ENCODE measurements around the gene PTP4A2.

PTP4A2 gene

DNA sequence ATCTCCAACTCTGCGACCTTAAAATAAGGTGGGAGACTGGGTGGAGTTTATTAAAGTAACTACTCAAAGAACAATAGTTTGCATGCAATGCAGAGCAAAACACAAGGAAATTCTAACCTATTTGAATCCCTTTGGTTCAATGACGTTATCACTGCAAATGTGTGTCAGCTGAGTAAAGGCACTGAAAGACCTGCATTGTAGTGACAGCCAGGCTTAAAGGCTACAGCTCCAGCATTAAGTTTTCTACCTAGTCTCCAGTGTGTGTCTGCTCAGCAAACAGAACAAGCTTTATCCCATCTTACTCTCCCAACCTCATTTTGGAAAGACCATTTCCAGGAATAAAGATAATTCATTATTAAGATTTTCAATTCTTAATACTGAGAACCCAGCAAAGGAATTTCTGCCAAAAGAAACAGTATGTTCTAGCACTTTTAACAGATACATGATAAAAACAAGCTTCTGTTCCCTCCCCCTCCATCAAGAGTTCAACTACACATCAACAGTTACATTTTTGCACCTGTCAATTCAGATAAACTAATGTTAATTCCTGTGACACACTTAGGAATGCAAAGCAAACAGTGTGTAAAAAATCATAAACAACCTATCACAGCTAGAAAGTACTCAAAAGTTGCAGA is 14.2 kb downstream of the PTP4A2 start:
- no peak for DNase-seq (ENCODE audit: low read depth, low spot score)
- H3K27ac ChIP-seq (ENCODE audit: low read length) = no peak overlapping the region
- WGBS (ENCODE audit: insufficient coverage, insufficient read length) = no CpG with 5 or more reads among the region's 2 CpGs
- H3K27me3 ChIP-seq (ENCODE audit: control insufficient read depth, insufficient read depth, low read length) = no peaks in the 10 kb centered on the region
- H3K36me3 ChIP-seq (ENCODE audit: control insufficient read depth, insufficient read depth, low read length) = no peaks in the 10 kb centered on the region
- H3K4me1 ChIP-seq (ENCODE audit: control insufficient read depth, insufficient read depth, low read length) = peaks cover 2% of the 10 kb centered on the region; the same call in 1 of the 2 replicates
- no peaks in the 10 kb centered on the region for H3K9me3 ChIP-seq (ENCODE audit: control insufficient read depth, insufficient read depth, low read length)
- no peak overlapping the region for H3K4me3 ChIP-seq (ENCODE audit: low read length)

DNA sequence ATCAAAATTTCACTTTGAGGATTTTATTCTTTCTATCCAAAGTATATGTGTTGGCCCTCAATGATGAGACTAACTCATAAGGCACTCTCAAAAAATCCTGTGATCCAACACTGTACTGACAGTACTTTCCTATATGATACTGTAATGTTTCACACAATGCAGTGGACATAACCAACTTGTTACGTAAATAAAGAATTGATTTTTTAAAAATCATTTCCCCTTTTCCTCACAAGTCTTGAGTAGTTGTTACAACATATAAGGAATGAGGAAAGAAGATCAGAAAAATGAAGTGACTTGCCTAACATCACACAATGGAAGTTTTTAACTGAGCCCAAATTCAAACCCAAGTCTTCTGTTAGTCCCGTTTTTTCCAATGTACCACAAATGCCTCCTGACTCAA is 17.2 kb downstream of the PTP4A2 start:
- Histone ChIP-seq H3K4me1 (ENCODE audit: control insufficient read depth, insufficient read depth, low read length) (no peaks in the 10 kb centered on the region), H3K9me3 (ENCODE audit: control insufficient read depth, insufficient read depth, low read length) (no peaks in the 10 kb centered on the region), H3K27me3 (ENCODE audit: control insufficient read depth, insufficient read depth, low read length) (no peaks in the 10 kb centered on the region), H3K36me3 (ENCODE audit: control insufficient read depth, insufficient read depth, low read length) (no peaks in the 10 kb centered on the region; the same call in 1 of the 2 replicates), H3K4me3 (ENCODE audit: low read length) (no peak overlapping the region), H3K27ac (ENCODE audit: low read length) (no peak overlapping the region)
- WGBS (ENCODE audit: insufficient coverage, insufficient read length) = no CpG with 5 or more reads among the region's 2 CpGs
- no peak for DNase-seq (ENCODE audit: low read depth, low spot score)

GRCh38 chr1:31919591-31919990 is 18.6 kb downstream of the PTP4A2 start:
- no CpG with 5 or more reads among the region's 10 CpGs for WGBS (ENCODE audit: insufficient coverage, insufficient read length)
- no peak for DNase-seq (ENCODE audit: low read depth, low spot score)
- Histone ChIP-seq H3K9me3 (ENCODE audit: control insufficient read depth, insufficient read depth, low read length) (no peaks in the 10 kb centered on the region), H3K27me3 (ENCODE audit: control insufficient read depth, insufficient read depth, low read length) (no peaks in the 10 kb centered on the region), H3K27ac (ENCODE audit: low read length) (no peak overlapping the region), H3K4me1 (ENCODE audit: control insufficient read depth, insufficient read depth, low read length) (no peaks in the 10 kb centered on the region), H3K36me3 (ENCODE audit: control insufficient read depth, insufficient read depth, low read length) (no peaks in the 10 kb centered on the region; the same call in 1 of the 2 replicates), H3K4me3 (ENCODE audit: low read length) (no peak overlapping the region)

- H3K36me3 ChIP-seq (ENCODE audit: control insufficient read depth, insufficient read depth, low read length) = peaks cover 2% of the 10 kb centered on the region; the same call in 1 of the 2 replicates
- no peak overlapping the region for H3K27ac ChIP-seq (ENCODE audit: low read length)
- no peaks in the 10 kb centered on the region for H3K4me1 ChIP-seq (ENCODE audit: control insufficient read depth, insufficient read depth, low read length)
- H3K9me3 ChIP-seq (ENCODE audit: control insufficient read depth, insufficient read depth, low read length) = no peaks in the 10 kb centered on the region
- no peak overlapping the region for H3K4me3 ChIP-seq (ENCODE audit: low read length)
- no peak for DNase-seq (ENCODE audit: low read depth, low spot score)
- no peaks in the 10 kb centered on the region for H3K27me3 ChIP-seq (ENCODE audit: control insufficient read depth, insufficient read depth, low read length)
- WGBS (ENCODE audit: insufficient coverage, insufficient read length) = no CpG with 5 or more reads among the region's 4 CpGs
Observed at GRCh38 chr1:31915438-31915837, 22.7 kb downstream of the PTP4A2 start.

DNA sequence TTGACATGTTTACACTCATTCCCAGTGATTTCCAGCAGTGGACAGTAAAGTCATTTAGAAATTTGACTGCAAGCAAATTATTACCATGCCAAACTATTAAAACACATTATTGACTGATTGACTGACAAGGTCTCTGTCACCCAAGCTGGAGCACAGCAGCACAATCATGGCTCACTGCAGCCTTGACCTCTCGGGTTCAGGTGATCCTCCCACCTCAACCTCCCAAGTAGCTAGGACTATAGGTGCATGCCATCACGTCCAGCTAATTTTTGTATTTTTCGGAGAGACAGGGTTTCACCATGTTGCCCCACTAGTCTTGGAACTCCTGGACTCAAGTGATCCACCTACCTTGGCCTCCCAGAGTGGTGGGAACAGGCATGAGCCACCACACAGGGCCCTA is 24.2 kb downstream of the PTP4A2 start:
- Histone ChIP-seq H3K4me1 (ENCODE audit: control insufficient read depth, insufficient read depth, low read length) (no peaks in the 10 kb centered on the region), H3K36me3 (ENCODE audit: control insufficient read depth, insufficient read depth, low read length) (peaks cover 2% of the 10 kb centered on the region; the same call in 1 of the 2 replicates), H3K4me3 (ENCODE audit: low read length) (no peak overlapping the region), H3K9me3 (ENCODE audit: control insufficient read depth, insufficient read depth, low read length) (no peaks in the 10 kb centered on the region), H3K27ac (ENCODE audit: low read length) (no peak overlapping the region), H3K27me3 (ENCODE audit: control insufficient read depth, insufficient read depth, low read length) (no peaks in the 10 kb centered on the region)
- DNase-seq (ENCODE audit: low read depth, low spot score) = no peak
- no CpG with 5 or more reads among the region's 3 CpGs for WGBS (ENCODE audit: insufficient coverage, insufficient read length)

GRCh38 chr1:31912839-31913239 is 25.3 kb downstream of the PTP4A2 start:
- Histone ChIP-seq H3K9me3 (ENCODE audit: control insufficient read depth, insufficient read depth, low read length) (no peaks in the 10 kb centered on the region), H3K4me1 (ENCODE audit: control insufficient read depth, insufficient read depth, low read length) (no peaks in the 10 kb centered on the region), H3K27me3 (ENCODE audit: control insufficient read depth, insufficient read depth, low read length) (no peaks in the 10 kb centered on the region), H3K36me3 (ENCODE audit: control insufficient read depth, insufficient read depth, low read length) (peaks cover 2% of the 10 kb centered on the region; the same call in 1 of the 2 replicates), H3K4me3 (ENCODE audit: low read length) (no peak overlapping the region), H3K27ac (ENCODE audit: low read length) (no peak overlapping the region)
- DNase-seq (ENCODE audit: low read depth, low spot score) = no peak
- WGBS (ENCODE audit: insufficient coverage, insufficient read length) = no CpG with 5 or more reads among the region's 1 CpG

DNA sequence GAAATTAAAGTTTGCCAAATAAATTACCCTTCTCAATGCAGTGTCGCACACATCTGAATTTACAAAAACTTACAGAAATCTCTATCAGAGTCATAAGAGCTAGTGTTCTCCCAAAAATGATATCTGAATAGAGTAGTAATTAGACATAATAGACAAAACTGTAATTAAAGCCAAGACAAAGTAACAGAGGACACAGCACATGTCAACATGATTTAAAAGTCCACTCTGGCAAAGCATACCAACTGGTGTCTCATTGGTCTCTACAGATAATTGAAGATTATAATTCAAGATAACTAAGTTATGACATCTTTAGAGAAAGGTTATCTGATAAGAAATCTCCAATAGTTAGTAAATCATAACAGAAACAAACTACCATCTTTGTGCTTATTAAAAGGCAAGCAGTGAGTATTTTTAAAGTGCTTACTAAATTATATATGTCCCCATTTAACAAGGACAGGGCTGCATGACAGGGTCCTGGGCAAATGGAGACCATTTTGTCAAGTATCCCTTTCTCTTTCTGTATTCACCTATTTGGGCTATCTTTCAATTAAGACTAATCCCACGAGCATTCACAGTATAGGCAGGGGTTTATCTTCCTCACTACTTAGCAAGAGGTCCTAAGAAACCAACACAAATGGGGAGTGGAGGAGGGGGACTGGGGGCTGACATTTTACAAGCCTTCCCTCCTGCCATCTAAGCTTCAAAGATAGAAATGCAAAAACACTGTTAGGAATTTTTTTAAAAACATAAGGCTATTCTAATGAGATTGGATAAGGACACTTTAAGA is 26.0 kb downstream of the PTP4A2 start:
- DNase-seq (ENCODE audit: low read depth, low spot score) = no peak
- Histone ChIP-seq H3K4me1 (ENCODE audit: control insufficient read depth, insufficient read depth, low read length) (no peaks in the 10 kb centered on the region), H3K9me3 (ENCODE audit: control insufficient read depth, insufficient read depth, low read length) (no peaks in the 10 kb centered on the region), H3K4me3 (ENCODE audit: low read length) (no peak overlapping the region), H3K27me3 (ENCODE audit: control insufficient read depth, insufficient read depth, low read length) (no peaks in the 10 kb centered on the region), H3K36me3 (ENCODE audit: control insufficient read depth, insufficient read depth, low read length) (peaks cover 2% of the 10 kb centered on the region; the same call in 1 of the 2 replicates), H3K27ac (ENCODE audit: low read length) (no peak overlapping the region)
- WGBS (ENCODE audit: insufficient coverage, insufficient read length) = no CpG with 5 or more reads among the region's 2 CpGs

GRCh38 chr1:31910933-31911332 is 27.2 kb downstream of the PTP4A2 start:
- H3K9me3 ChIP-seq (ENCODE audit: control insufficient read depth, insufficient read depth, low read length) = no peaks in the 10 kb centered on the region
- H3K4me3 ChIP-seq (ENCODE audit: low read length) = no peak overlapping the region
- H3K27me3 ChIP-seq (ENCODE audit: control insufficient read depth, insufficient read depth, low read length) = no peaks in the 10 kb centered on the region
- H3K27ac ChIP-seq (ENCODE audit: low read length) = no peak overlapping the region
- H3K36me3 ChIP-seq (ENCODE audit: control insufficient read depth, insufficient read depth, low read length) = peaks cover 2% of the 10 kb centered on the region; the same call in 1 of the 2 replicates
- H3K4me1 ChIP-seq (ENCODE audit: control insufficient read depth, insufficient read depth, low read length) = no peaks in the 10 kb centered on the region
- 100% methylated on average over 1 of the region's 2 CpGs for WGBS (ENCODE audit: insufficient coverage, insufficient read length)
- no peak for DNase-seq (ENCODE audit: low read depth, low spot score)

DNA sequence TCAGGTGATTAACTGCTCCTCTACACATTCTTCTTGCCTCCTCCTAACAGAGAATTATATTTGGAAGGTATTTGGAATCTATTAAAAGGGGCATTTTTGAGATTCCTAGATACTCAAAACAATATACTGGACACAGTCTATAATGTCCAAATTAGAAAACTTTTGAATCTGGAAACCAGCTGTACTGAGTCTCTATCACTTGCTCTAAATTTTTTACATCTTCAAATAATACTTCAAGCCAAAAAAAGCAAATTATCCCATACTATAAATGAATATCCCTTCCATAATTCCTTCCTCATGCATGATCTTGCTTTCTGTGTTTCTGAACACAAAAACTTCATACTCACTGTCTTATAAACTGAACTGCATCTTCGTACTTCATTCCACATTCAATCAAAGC is 28.5 kb downstream of the PTP4A2 start:
- no peak for DNase-seq (ENCODE audit: low read depth, low spot score)
- Histone ChIP-seq H3K27me3 (ENCODE audit: control insufficient read depth, insufficient read depth, low read length) (no peaks in the 10 kb centered on the region), H3K27ac (ENCODE audit: low read length) (no peak overlapping the region), H3K4me3 (ENCODE audit: low read length) (no peak overlapping the region), H3K9me3 (ENCODE audit: control insufficient read depth, insufficient read depth, low read length) (no peaks in the 10 kb centered on the region), H3K36me3 (ENCODE audit: control insufficient read depth, insufficient read depth, low read length) (peaks cover 2% of the 10 kb centered on the region; the same call in 1 of the 2 replicates), H3K4me1 (ENCODE audit: control insufficient read depth, insufficient read depth, low read length) (no peaks in the 10 kb centered on the region)
- WGBS (ENCODE audit: insufficient coverage, insufficient read length) = 100% methylated on average over 1 of the region's 1 CpG

DNA sequence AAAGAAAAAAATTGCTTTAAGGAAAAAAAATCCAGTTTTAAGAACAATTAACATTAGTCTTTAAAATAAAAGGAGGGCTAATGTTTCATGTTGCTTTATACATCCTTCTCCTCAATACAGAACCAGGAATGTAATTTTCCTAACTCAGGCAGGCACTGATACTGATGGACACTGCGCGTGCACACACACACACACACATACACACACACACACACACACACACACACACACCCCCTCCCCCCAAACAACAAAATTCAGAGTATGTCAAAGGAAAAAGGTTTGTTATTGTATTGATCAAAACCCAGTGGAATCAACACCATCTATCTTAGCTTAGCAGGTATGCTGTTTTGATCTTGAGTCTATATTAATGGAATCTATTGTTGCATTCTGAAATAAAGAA is 31.6 kb downstream of the PTP4A2 start:
- no peaks in the 10 kb centered on the region for H3K4me1 ChIP-seq (ENCODE audit: control insufficient read depth, insufficient read depth, low read length)
- DNase-seq (ENCODE audit: low read depth, low spot score) = no peak
- no peaks in the 10 kb centered on the region for H3K9me3 ChIP-seq (ENCODE audit: control insufficient read depth, insufficient read depth, low read length)
- no peak overlapping the region for H3K27ac ChIP-seq (ENCODE audit: low read length)
- no CpG with 5 or more reads among the region's 2 CpGs for WGBS (ENCODE audit: insufficient coverage, insufficient read length)
- H3K4me3 ChIP-seq (ENCODE audit: low read length) = no peak overlapping the region
- H3K27me3 ChIP-seq (ENCODE audit: control insufficient read depth, insufficient read depth, low read length) = no peaks in the 10 kb centered on the region
- H3K36me3 ChIP-seq (ENCODE audit: control insufficient read depth, insufficient read depth, low read length) = peaks cover 2% of the 10 kb centered on the region; the same call in 1 of the 2 replicates
